MCF 10A (cell line): ENCODE measurements around the gene DNAH3. TPM values are rescaled to one million over a fixed set of nuclear protein-coding genes. Genes with fewer than 3 reads are reported as not detected.
"Not testable (repeated sequence)": the region's sequence is repeated elsewhere in the genome, so short reads cannot be mapped to it uniquely, and the experiment has no call there.

Experiments
- BruUV-seq: library from RNA; stranded (reverse); fragments of 400-500 nt; replicated peaks from 2 replicates; lab custom pipeline; 2021; lab: Mats Ljungman, UMichigan
- CTCF ChIA-PET: fragments of 300-600 bp; sonication (Branson Sonifier 250); formaldehyde crosslinking; extraction: SDS; loops from one replicate; lab custom pipeline; 2021; ENCODE audit warnings: antibody characterized with exemption, inconsistent platforms; lab: Yijun Ruan, JAX
- POLR2A ChIA-PET: fragments of 300-600, 350-650 bp; sonication (Branson Sonifier 250); formaldehyde crosslinking; extraction: SDS; loops from one replicate; lab custom pipeline; 2020; ENCODE audit warnings: antibody characterized with exemption, inconsistent platforms; lab: Yijun Ruan, JAX
- DNase-seq: peaks from one replicate; pipeline ENCODE4 v3.0.0-alpha.2; 2018; ENCODE audit not compliant: unreplicated experiment
- H3K27ac Mint-ChIP-seq: one replicate; pipeline ENCODE4 v1.8.0; 2022; ENCODE audit warnings: mild to moderate bottlenecking, low read depth, mixed read lengths; ENCODE audit not compliant: unreplicated experiment
- H3K27me3 Mint-ChIP-seq: one replicate; pipeline ENCODE4 v1.8.0; 2022; ENCODE audit warnings: mixed read lengths; ENCODE audit not compliant: insufficient read depth, unreplicated experiment
- H3K36me3 Mint-ChIP-seq: one replicate; pipeline ENCODE4 v1.8.0; 2022; ENCODE audit warnings: mild to moderate bottlenecking, moderate library complexity, mixed read lengths; ENCODE audit not compliant: insufficient read depth, unreplicated experiment
- H3K4me1 Mint-ChIP-seq: one replicate; pipeline ENCODE4 v1.8.0; 2022; ENCODE audit warnings: mixed read lengths; ENCODE audit not compliant: insufficient read depth, unreplicated experiment
- H3K4me3 Mint-ChIP-seq: one replicate; pipeline ENCODE4 v1.8.0; 2022; ENCODE audit warnings: mild to moderate bottlenecking, moderate library complexity, mixed read lengths; ENCODE audit not compliant: unreplicated experiment
- H3K9me3 Mint-ChIP-seq: one replicate; pipeline ENCODE4 v1.8.0; 2022; ENCODE audit warnings: mixed read lengths; ENCODE audit not compliant: unreplicated experiment
- intact Hi-C: fragments of 100-400 bp; cut with micrococcal nuclease; formaldehyde crosslinking; loops from 2 replicates; pipeline ENCODE4 v1.14.1; 2022
- total RNA-seq: library from RNA; stranded (reverse); gene quantifications from 2 replicates; pipeline ENCODE4 v1.2.3, GENCODE V29; 2022
- TF ChIP-seq, protein P1 (sequence below): fragments of 200-600 bp; IDR thresholded peaks from one replicate; pipeline ENCODE4 v1.8.0; 2022; ENCODE audit warnings: antibody characterized with exemption, mild to moderate bottlenecking; ENCODE audit not compliant: unreplicated experiment

The DNAH3 gene
- total RNA-seq, 1 experiment from 2014 or later, result not detected

DNA sequence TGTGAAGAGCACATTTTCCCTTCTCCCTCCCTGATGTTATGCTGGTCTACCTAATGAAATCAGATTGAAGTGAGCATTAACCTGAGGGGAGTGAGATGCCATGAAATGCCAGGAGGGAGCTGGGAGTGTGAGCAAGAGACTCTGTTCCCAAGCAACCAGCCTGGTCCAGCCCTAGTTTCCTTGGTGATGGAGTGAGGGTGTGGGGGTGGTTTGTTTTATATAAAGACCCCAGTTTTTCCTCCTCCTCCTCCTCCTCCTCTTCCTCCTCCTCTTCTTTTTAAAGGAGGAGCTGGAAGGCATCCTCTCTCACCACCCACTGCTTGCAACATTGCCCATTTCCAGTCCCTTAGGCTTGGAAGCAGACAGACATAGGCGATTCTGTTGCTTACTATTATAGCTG is 97.1 kb downstream of the DNAH3 start:
- no TSS peak for BruUV-seq
- intact Hi-C loops, result no loop called here
- TF ChIP-seq, protein P1, sequence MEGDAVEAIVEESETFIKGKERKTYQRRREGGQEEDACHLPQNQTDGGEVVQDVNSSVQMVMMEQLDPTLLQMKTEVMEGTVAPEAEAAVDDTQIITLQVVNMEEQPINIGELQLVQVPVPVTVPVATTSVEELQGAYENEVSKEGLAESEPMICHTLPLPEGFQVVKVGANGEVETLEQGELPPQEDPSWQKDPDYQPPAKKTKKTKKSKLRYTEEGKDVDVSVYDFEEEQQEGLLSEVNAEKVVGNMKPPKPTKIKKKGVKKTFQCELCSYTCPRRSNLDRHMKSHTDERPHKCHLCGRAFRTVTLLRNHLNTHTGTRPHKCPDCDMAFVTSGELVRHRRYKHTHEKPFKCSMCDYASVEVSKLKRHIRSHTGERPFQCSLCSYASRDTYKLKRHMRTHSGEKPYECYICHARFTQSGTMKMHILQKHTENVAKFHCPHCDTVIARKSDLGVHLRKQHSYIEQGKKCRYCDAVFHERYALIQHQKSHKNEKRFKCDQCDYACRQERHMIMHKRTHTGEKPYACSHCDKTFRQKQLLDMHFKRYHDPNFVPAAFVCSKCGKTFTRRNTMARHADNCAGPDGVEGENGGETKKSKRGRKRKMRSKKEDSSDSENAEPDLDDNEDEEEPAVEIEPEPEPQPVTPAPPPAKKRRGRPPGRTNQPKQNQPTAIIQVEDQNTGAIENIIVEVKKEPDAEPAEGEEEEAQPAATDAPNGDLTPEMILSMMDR, result no peak
- H3K27ac Mint-ChIP-seq, result no peak overlapping the region
- H3K4me3 Mint-ChIP-seq, result no peak overlapping the region
- no peaks in the 10 kb centered on the region for H3K4me1 Mint-ChIP-seq
- POLR2A ChIA-PET, result no interaction called here
- DNase-seq, result no peak
- H3K27me3 Mint-ChIP-seq, result peaks cover 39% of the 10 kb centered on the region
- CTCF ChIA-PET, result interaction anchor here (0.6 kb wide), 1 partner anchor 711 kb away, joined by 3 read pairs; no protein-coding TSS in a partner anchor
- no peaks in the 10 kb centered on the region for H3K9me3 Mint-ChIP-seq
- H3K36me3 Mint-ChIP-seq, result no peaks in the 10 kb centered on the region

DNA sequence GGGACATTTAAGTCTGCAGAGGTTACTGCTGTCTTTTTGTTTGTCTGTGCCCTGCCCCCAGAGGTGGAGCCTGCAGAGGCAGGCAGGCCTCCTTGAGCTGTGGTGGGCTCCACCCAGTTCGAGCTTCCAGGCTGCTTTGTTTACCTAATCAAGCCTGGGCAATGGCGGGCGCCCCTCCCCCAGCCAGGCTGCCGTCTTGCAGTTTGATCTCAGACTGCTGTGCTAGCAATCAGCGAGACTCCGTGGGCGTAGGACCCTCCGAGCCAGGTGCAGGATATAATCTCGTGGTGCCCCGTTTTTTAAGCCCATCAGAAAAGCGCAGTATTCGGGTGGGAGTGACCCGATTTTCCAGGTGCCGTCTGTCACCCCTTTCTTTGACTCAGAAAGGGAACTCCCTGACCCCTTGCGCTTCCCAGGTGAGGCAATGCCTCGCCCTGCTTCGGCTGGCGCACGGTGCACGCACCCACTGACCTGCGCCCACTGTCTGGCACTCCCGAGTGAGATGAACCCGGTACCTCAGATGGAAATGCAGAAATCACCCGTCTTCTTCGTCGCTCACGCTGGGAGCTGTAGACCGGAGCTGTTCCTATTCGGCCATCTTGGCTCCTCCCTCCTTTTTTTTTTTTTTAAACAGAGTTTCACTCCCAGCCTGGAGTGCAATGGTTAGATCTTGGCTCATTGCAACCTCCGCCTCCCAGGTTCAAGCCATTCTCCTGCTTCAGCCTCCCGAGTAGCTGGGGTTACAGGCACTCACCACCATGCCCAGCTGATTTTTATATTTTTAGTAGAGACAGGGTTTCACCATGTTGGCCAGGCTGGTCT is 102.3 kb downstream of the DNAH3 start:
- H3K27ac Mint-ChIP-seq, H3K27me3 Mint-ChIP-seq, DNase-seq, POLR2A ChIA-PET, BruUV-seq, H3K4me3 Mint-ChIP-seq, H3K4me1 Mint-ChIP-seq, H3K9me3 Mint-ChIP-seq, CTCF ChIA-PET, H3K36me3 Mint-ChIP-seq, intact Hi-C loops: not testable (repeated sequence)

DNA sequence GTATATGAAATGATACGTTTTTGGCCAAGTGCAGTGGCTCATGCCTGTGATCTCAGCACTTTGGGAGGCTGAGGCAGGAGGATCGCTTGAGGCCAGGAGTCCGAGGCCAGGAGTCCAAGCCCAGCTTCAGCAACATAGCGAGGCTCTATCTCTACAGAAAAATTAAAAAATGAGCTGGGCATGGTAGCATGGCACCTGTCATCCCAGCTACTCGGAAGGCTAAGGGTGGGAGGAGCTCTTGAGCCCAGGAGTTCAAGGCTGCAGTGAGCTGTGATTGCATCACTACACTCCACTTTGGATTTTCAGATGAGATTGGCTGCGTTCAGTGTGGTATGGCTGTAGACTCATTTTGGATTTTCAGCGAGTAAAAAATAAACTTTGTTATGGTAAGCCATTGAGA is 112.4 kb downstream of the DNAH3 start:
- Mint-ChIP-seq H3K27ac (no peak overlapping the region), H3K4me3 (no peak overlapping the region), H3K4me1 (no peaks in the 10 kb centered on the region), H3K9me3 (no peaks in the 10 kb centered on the region), H3K27me3 (peaks cover 11% of the 10 kb centered on the region), H3K36me3 (no peaks in the 10 kb centered on the region)
- ChIA-PET POLR2A (no interaction called here), CTCF (no interaction called here)
- no TSS peak for BruUV-seq
- DNase-seq, result no peak
- intact Hi-C loops, result no loop called here
- TF ChIP-seq, protein P1, result no peak

DNA sequence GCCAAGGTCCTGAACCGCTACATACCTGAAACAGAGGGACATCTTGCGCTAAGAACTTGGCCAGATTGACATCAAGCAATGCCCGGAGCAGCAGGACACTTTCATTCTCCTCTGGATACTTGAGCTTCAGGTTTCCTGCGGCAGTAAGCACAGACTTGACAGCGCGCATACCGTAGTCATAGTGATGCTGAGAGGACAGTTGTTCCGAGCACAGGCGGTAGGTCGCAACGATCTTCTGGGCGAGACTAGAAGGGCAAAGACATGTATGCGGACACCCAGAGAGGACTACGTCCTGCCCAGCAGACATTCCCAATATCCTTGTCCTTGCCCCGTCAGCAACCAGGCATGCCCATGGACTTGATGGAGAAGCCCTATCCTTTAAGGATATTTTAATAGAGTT is 112.9 kb downstream of the DNAH3 start:
- Mint-ChIP-seq H3K27ac (no peak overlapping the region), H3K36me3 (no peaks in the 10 kb centered on the region), H3K4me3 (no peak overlapping the region), H3K9me3 (no peaks in the 10 kb centered on the region), H3K4me1 (no peaks in the 10 kb centered on the region), H3K27me3 (peaks cover 11% of the 10 kb centered on the region)
- ChIA-PET CTCF (interaction anchor here (0.7 kb wide), 1 partner anchor 657 kb away, joined by 3 read pairs; no protein-coding TSS in a partner anchor), POLR2A (no interaction called here)
- DNase-seq, result no peak
- BruUV-seq, result no TSS peak
- TF ChIP-seq, protein P1, result no peak
- intact Hi-C loops, result no loop called here
